Smooth muscle cell (in vitro differentiated cells): Measurements from ENCODE around the gene PABPN1L. TPM values are rescaled to one million over a fixed set of nuclear protein-coding genes. Genes with fewer than 3 reads are reported as not detected.

Experiments
- DNase-seq: peaks from one replicate; lab custom pipeline; 2025; ENCODE audit not compliant: unreplicated experiment; lab: John Stamatoyannopoulos, UW
- H2AFZ ChIP-seq: fragments of 200-600 bp; sonication (generic); 2 replicates; pipeline ENCODE4 v1.6.0; 2016; ENCODE audit warnings: antibody characterized with exemption, low read depth, mild to moderate bottlenecking
- H3F3A ChIP-seq: fragments of 200-600 bp; sonication (generic); 2 replicates; pipeline ENCODE4 v1.6.0; 2017; ENCODE audit warnings: antibody characterized with exemption, low read depth
- H3K27ac ChIP-seq: fragments of 200-600 bp; sonication (generic); 2 replicates; pipeline ENCODE4 v1.5.1; 2016; ENCODE audit warnings: low read depth, mild to moderate bottlenecking
- H3K27me3 ChIP-seq: fragments of 200-600 bp; sonication (generic); 2 replicates; pipeline ENCODE4 v1.6.1; 2016; ENCODE audit warnings: low read depth, mild to moderate bottlenecking
- H3K36me3 ChIP-seq: fragments of 200-600 bp; sonication (generic); 2 replicates; pipeline ENCODE4 v1.5.1; 2016; ENCODE audit warnings: low read depth
- H3K4me1 ChIP-seq: fragments of 200-600 bp; sonication (generic); 2 replicates; pipeline ENCODE4 v1.5.1; 2016; ENCODE audit warnings: low read depth
- H3K4me2 ChIP-seq: fragments of 200-600 bp; sonication (generic); 2 replicates; pipeline ENCODE4 v1.6.0; 2016; ENCODE audit warnings: mild to moderate bottlenecking
- H3K4me3 ChIP-seq: fragments of 200-600 bp; sonication (generic); 2 replicates; pipeline ENCODE4 v1.5.1; 2016; ENCODE audit warnings: mild to moderate bottlenecking
- H3K79me2 ChIP-seq: fragments of 200-600 bp; sonication (generic); 2 replicates; pipeline ENCODE4 v1.6.0; 2016; ENCODE audit warnings: low read depth, mild to moderate bottlenecking
- H3K9ac ChIP-seq: fragments of 200-600 bp; sonication (generic); 2 replicates; pipeline ENCODE4 v1.6.0; 2016; ENCODE audit warnings: low read depth
- H3K9me3 ChIP-seq: fragments of 200-600 bp; sonication (generic); replicated peaks from 2 replicates; pipeline ENCODE4 v1.5.1; 2016; ENCODE audit warnings: low read depth
- H4K20me1 ChIP-seq: fragments of 200-600 bp; sonication (generic); 2 replicates; pipeline ENCODE4 v1.6.0; 2016; ENCODE audit warnings: low read depth
- WGBS: methylation state at CpG from one replicate; pipeline ENCODE4 v1.1.7; 2016; ENCODE audit warnings: low lambda C conversion rate; 5-methylcytosine and 5-hydroxymethylcytosine counted together
- polyA plus RNA-seq: library from polyadenylated mRNA; unstranded; fragments of >200 nt; fragmentation: Nextera tagmentation; extraction: Ambion mirVana; gene quantifications from 2 replicates; pipeline ENCODE4 v1.2.1, GENCODE V29; 2016
- total RNA-seq: library from RNA; depleted of rRNA; stranded (reverse); fragments of >200 nt; gene quantifications from 2 replicates; pipeline ENCODE4 v1.2.3, GENCODE V29; 2014
- TF ChIP-seq, protein P1 (sequence below): fragments of 200-600 bp; sonication (generic); IDR thresholded peaks from 2 replicates; pipeline ENCODE4 v1.5.1; 2017; ENCODE audit warnings: borderline replicate concordance, mild to moderate bottlenecking, antibody characterized with exemption; ENCODE audit not compliant: insufficient read depth, poor library complexity, severe bottlenecking

The PABPN1L gene
- total and polyA plus RNA-seq, 2 experiments from 2014 or later, result not detected

GRCh38 chr16:88878356-88878755, 11.9 kb upstream of the PABPN1L start:
- Histone ChIP-seq H3K79me2 (no peaks in the 10 kb centered on the region), H3K4me2 (no peak overlapping the region), H3K4me3 (no peak overlapping the region), H3K27me3 (no peaks in the 10 kb centered on the region), H3F3A (no peaks in the 10 kb centered on the region), H3K27ac (no peak overlapping the region), H3K9ac (no peak overlapping the region), H3K36me3 (no peaks in the 10 kb centered on the region), H2AFZ (no peak overlapping the region), H3K4me1 (no peaks in the 10 kb centered on the region), H4K20me1 (no peaks in the 10 kb centered on the region), H3K9me3 (no peaks in the 10 kb centered on the region)
- WGBS, result 93% methylated on average over 20 of the region's 20 CpGs
- DNase-seq, result no peak
- TF ChIP-seq, protein P1, sequence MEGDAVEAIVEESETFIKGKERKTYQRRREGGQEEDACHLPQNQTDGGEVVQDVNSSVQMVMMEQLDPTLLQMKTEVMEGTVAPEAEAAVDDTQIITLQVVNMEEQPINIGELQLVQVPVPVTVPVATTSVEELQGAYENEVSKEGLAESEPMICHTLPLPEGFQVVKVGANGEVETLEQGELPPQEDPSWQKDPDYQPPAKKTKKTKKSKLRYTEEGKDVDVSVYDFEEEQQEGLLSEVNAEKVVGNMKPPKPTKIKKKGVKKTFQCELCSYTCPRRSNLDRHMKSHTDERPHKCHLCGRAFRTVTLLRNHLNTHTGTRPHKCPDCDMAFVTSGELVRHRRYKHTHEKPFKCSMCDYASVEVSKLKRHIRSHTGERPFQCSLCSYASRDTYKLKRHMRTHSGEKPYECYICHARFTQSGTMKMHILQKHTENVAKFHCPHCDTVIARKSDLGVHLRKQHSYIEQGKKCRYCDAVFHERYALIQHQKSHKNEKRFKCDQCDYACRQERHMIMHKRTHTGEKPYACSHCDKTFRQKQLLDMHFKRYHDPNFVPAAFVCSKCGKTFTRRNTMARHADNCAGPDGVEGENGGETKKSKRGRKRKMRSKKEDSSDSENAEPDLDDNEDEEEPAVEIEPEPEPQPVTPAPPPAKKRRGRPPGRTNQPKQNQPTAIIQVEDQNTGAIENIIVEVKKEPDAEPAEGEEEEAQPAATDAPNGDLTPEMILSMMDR, result no peak

DNA sequence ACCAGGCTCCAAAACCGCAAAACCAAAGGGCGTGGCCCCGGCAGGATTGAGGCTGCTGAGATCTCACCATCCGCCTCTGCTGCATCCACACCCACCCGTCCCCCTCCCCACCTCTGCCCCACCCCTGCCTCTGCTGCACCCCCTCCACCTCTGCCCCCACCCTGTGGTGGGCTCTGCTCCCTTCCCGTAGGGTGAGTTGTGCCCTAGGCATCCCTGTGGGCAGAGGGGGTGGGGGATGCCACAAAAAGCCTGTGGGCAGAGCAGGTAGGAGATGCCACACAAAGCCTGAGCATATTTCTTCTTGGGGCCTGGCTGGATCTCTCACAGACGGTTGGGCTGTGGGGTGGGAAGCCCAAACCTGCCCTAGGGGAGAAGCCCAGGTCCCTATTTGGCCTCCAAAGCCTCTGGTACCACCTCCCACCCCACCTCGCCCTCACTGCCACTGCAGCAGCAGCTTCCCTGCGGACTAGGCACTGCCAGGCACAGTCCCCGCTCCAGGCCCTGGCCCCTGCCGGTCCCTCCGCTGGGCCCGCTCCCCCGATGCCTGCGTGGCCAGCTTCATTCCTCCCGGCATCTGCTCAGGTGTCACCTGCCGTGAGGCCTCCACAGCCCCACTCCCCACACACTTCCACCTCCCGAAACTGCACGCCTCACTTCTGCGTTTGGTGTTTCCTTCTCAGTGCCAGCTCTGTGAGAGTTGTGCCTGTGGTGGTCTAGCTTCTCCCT, 11.3 kb upstream of the PABPN1L start:
- Histone ChIP-seq H3K27ac (no peak overlapping the region), H3K27me3 (no peaks in the 10 kb centered on the region), H3K36me3 (no peaks in the 10 kb centered on the region), H2AFZ (no peak overlapping the region), H3F3A (no peaks in the 10 kb centered on the region), H3K4me3 (no peak overlapping the region), H3K4me2 (no peak overlapping the region), H3K79me2 (no peaks in the 10 kb centered on the region), H4K20me1 (no peaks in the 10 kb centered on the region), H3K9ac (no peak overlapping the region), H3K9me3 (no peaks in the 10 kb centered on the region), H3K4me1 (no peaks in the 10 kb centered on the region)
- no peak for DNase-seq
- 87% methylated on average over 18 of the region's 20 CpGs for WGBS
- TF ChIP-seq, protein P1, result no peak

DNA sequence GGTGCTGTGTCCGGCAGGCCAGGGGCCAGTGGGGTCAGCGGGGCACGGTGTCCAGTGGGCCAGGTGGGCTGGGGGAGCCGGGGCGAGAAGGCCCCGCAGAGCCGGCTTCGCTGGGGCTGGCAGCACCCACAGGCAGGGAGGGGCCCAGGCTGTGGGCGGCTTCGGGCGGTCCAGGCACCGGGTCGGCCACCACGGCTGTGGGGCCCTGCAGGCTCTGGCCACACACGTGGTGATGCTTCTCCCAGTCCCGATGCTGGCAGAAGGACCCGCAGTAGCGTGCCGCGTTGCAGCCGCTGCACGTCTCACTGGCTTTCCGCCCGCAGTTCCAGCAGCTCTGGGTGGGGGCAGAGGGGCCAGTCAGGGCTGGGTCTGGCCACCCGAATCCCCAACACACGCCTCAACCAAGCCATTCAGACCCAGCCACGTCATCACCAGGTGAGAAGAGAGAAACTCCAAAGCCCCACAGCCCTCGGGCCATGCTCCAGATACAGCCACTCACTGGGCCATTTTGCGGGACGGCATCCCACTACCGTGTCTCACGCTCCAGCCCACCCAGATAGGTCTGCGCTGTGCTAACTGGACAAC, 10.6 kb upstream of the PABPN1L start:
- Histone ChIP-seq H4K20me1 (no peaks in the 10 kb centered on the region), H3K9ac (no peak overlapping the region), H3F3A (no peaks in the 10 kb centered on the region), H3K27me3 (no peaks in the 10 kb centered on the region), H3K79me2 (no peaks in the 10 kb centered on the region), H3K9me3 (no peaks in the 10 kb centered on the region), H3K4me3 (no peak overlapping the region), H3K27ac (no peak overlapping the region), H3K4me1 (no peaks in the 10 kb centered on the region), H2AFZ (no peak overlapping the region), H3K36me3 (no peaks in the 10 kb centered on the region), H3K4me2 (no peak overlapping the region)
- TF ChIP-seq, protein P1, result no peak
- WGBS, result 95% methylated on average over 27 of the region's 33 CpGs
- DNase-seq, result no peak
